Fibroblast of skin of left quadriceps (primary cell): Measurements from ENCODE around the gene RELL1.

ENCODE experiments used
- DNase-seq, 2 experiments: peaks; one replicate each; pipeline ENCODE4 v3.0.0-alpha.2; 2013; ENCODE audit warnings: low read depth in 2 of 2

RELL1 gene

GRCh38 chr4:37601531-37601930, 84.6 kb downstream of the RELL1 start:
- peak; percentile 60 to 69 for DNase-seq

- no peak for DNase-seq
These were observed 86.9 kb downstream of the RELL1 start for GRCh38 chr4:37599092-37599790.

- DNase-seq: no peak
These were observed 89.1 kb downstream of the RELL1 start for GRCh38 chr4:37597034-37597433.

- no peak for DNase-seq
These were observed 90.1 kb downstream of the RELL1 start for GRCh38 chr4:37595875-37596680.

- DNase-seq: no peak
These were observed 92.1 kb downstream of the RELL1 start for GRCh38 chr4:37594099-37594498.

- DNase-seq: no peak
These were observed 94.8 kb downstream of the RELL1 start for GRCh38 chr4:37591349-37591748.

- no peak for DNase-seq
These were observed 96.2 kb downstream of the RELL1 start for GRCh38 chr4:37590016-37590415.

GRCh38 chr4:37588150-37588549, 98.0 kb downstream of the RELL1 start:
- no peak for DNase-seq

GRCh38 chr4:37586194-37586593, 100.0 kb downstream of the RELL1 start:
- no peak for DNase-seq

- no peak for DNase-seq
These were observed 101.6 kb downstream of the RELL1 start for GRCh38 chr4:37584493-37585060.

GRCh38 chr4:37584071-37584470, 102.1 kb downstream of the RELL1 start:
- DNase-seq: no peak

- DNase-seq: no peak
These were observed 112.6 kb downstream of the RELL1 start for GRCh38 chr4:37573566-37573965.

GRCh38 chr4:37568489-37568888, 117.7 kb downstream of the RELL1 start:
- DNase-seq: no peak

GRCh38 chr4:37567836-37568235, 118.3 kb downstream of the RELL1 start:
- no peak for DNase-seq

GRCh38 chr4:37562592-37562991, 123.6 kb downstream of the RELL1 start:
- no peak for DNase-seq

- DNase-seq: no peak
These were observed 124.4 kb downstream of the RELL1 start for GRCh38 chr4:37561803-37562207.

GRCh38 chr4:37561196-37561802, 124.9 kb downstream of the RELL1 start:
- DNase-seq: no peak
